ENCODE results near the gene RPEL1. TPM values are rescaled to one million over a fixed set of nuclear protein-coding genes. Genes with fewer than 3 reads are reported as not detected.
"Not testable (repeated sequence)": the region's sequence is repeated elsewhere in the genome, so short reads cannot be mapped to it uniquely, and the experiment has no call there.

Gene RPEL1
- total and polyA plus RNA-seq, 2 of the 8 experiments (the other 6 are each of a cell fraction or from before 2014, with no cell fraction given) = 0.12 TPM; not detected in 1

DNA sequence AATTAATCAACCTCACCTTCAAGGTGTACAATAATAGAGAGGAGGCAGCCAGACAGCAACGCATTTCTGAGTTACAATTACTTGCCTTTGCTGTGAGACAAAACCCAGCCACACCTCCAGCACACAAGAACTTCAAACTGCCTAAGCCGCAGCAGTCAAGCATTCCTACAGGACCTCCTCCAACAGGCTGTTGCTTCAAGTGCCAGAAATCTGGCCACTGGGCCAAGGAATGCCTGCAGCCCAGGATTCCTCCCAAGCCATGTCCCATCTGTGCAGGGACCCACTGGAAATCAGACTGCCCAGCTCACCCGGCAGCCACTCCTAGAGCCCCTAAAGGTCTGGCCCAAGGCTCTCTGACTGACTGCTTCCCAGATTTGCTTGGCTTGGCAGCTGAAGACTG is 38.0 kb upstream of the RPEL1 start:
- 89% methylated on average over 3 of the region's 3 CpGs; no CpG with 5 or more reads in 1 of the 2 experiments for WGBS, 2 experiments (ENCODE audit: extremely low coverage in 1 of 2, insufficient coverage in 1 of 2, insufficient read length in 1 of 2, insufficient replicate concordance in 2 of 2, low coverage in 1 of 2, low lambda C conversion rate in 2 of 2, missing lambda C conversion rate in 1 of 2)
- H3K14ac ChIP-seq (ENCODE audit: insufficient read length); POLR2A ChIA-PET (ENCODE audit: partially characterized antibody); H4K91ac ChIP-seq (replicated peaks; ENCODE audit: insufficient read length, low read length); H3K4ac ChIP-seq (replicated peaks; ENCODE audit: insufficient read length, low read depth, low read length); DNase-seq (ENCODE audit: low read depth in 1 of 2, low spot score in 2 of 2); H3K4me2 ChIP-seq (ENCODE audit: insufficient read depth in 1 of 2, low read depth in 2 of 2, low read length in 2 of 2); H3K23me2 ChIP-seq (ENCODE audit: low read depth, low read length); H3K27me3 ChIP-seq (replicated peaks in 1 of 4; ENCODE audit: control insufficient read depth in 3 of 4, extremely low read depth in 1 of 4, insufficient read depth in 3 of 4, low read length in 3 of 4); H3K23ac ChIP-seq (ENCODE audit: insufficient read length); H3K79me1 ChIP-seq (ENCODE audit: low read depth, low read length); H2BK120ac ChIP-seq (replicated peaks; ENCODE audit: low read depth, low read length); FAIRE-seq; H3K79me2 ChIP-seq (ENCODE audit: control insufficient read depth in 1 of 2, insufficient read depth in 2 of 2, low read length in 2 of 2); H3K36me3 ChIP-seq (ENCODE audit: control insufficient read depth in 2 of 4, insufficient read depth in 4 of 4, low read length in 3 of 4); H4K20me1 ChIP-seq (replicated peaks in 1 of 2; ENCODE audit: control insufficient read depth in 1 of 2, insufficient read depth in 2 of 2, low read length in 2 of 2); H2BK5ac ChIP-seq (ENCODE audit: low read depth, low read length); H3K56ac ChIP-seq (replicated peaks; ENCODE audit: insufficient read length, low read depth, low read length); H2AFZ ChIP-seq (ENCODE audit: low read length); H4K8ac ChIP-seq (ENCODE audit: extremely low read depth, insufficient read depth, low read length); H3K4me3 ChIP-seq (ENCODE audit: extremely low read depth in 1 of 4, insufficient read depth in 2 of 4, low read depth in 3 of 4, low read length in 4 of 4); H3K9me3 ChIP-seq (ENCODE audit: insufficient read depth in 2 of 2, low read depth in 1 of 2, low read length in 1 of 2); H2BK15ac ChIP-seq (ENCODE audit: low read length); H3K27ac ChIP-seq (ENCODE audit: low read depth, low read length); H3K9ac ChIP-seq (replicated peaks in 1 of 4; ENCODE audit: extremely low read depth in 1 of 4, low read depth in 3 of 4, low read length in 3 of 4); H4K5ac ChIP-seq (ENCODE audit: insufficient read length, low read depth, low read length): not testable (repeated sequence)
- Histone ChIP-seq H3K4me1 (replicated peaks in 1 of 4; ENCODE audit: control insufficient read depth in 3 of 4, insufficient read depth in 4 of 4, low read length in 3 of 4) (peaks cover 3 to 12% (median 8%) of the 10 kb centered on the region in 4 experiments; a peak in 5 of 7 replicates), H2AK5ac (ENCODE audit: low read depth, low read length) (0 out of 2 replicates have a peak overlapping the region, but pooled peaks have one; percentile 24), H2BK12ac (ENCODE audit: low read depth, low read length) (peak overlapping the region; percentile 87), H3K18ac (ENCODE audit: extremely low read depth, low read length) (peak overlapping the region; percentile 48; the same call in 1 of the 2 replicates), H2BK20ac (ENCODE audit: low read length) (0 out of 2 replicates have a peak overlapping the region, but pooled peaks have one; percentile 40)
- CTCF ChIA-PET (ENCODE audit: partially characterized antibody) = interaction anchor here (0.8 to 0.9 kb wide), 2 partner anchors 30 to 37 kb away, joined by 3 to 4 read pairs; no protein-coding TSS in a partner anchor
